HAP-1 (cell line): ENCODE measurements around the gene LSM14A.
A peak's percentile ranks its signal among the peaks of the same experiment; 100 is the strongest.
"Not testable (repeated sequence)": the region's sequence is repeated elsewhere in the genome, so short reads cannot be mapped to it uniquely, and the experiment has no call there.

Experiments used
- DNase-seq, 2 experiments: peaks; one replicate each; pipeline ENCODE4 v3.0.0-alpha.2; 2016 to 2020; ENCODE audit warnings: low spot score in 2 of 2
- H3K27me3 ChIP-seq: fragments of 250-450 bp; sonication (Bioruptor Pico); 2 replicates; pipeline ENCODE4 v1.5.1; 2020; ENCODE audit warnings: low read depth, mild to moderate bottlenecking, moderate library complexity
- H3K36me3 ChIP-seq: fragments of 250-450 bp; sonication (Bioruptor Pico); replicated peaks from 2 replicates; pipeline ENCODE4 v1.5.1; 2020; ENCODE audit warnings: mild to moderate bottlenecking
- H3K4me1 ChIP-seq: fragments of 250-450 bp; sonication (Bioruptor Pico); 2 replicates; pipeline ENCODE4 v1.5.1; 2020; ENCODE audit warnings: mild to moderate bottlenecking
- H3K4me3 ChIP-seq: fragments of 250-450 bp; sonication (Bioruptor Pico); 2 replicates; pipeline ENCODE4 v1.5.1; 2020; ENCODE audit warnings: mild to moderate bottlenecking, moderate library complexity
- H3K9me3 ChIP-seq: fragments of 250-450 bp; sonication (Bioruptor Pico); 2 replicates; pipeline ENCODE4 v1.5.1; 2020; ENCODE audit warnings: mild to moderate bottlenecking, moderate library complexity
- in situ Hi-C: fragments of 300-500 bp; cut with MboI; formaldehyde crosslinking; loops from 3 replicates; pipeline ENCODE4 v1.14.3; 2020; ENCODE audit warnings: low sequenced_read_pairs, inconsistent platforms, mixed read lengths

LSM14A gene

DNA sequence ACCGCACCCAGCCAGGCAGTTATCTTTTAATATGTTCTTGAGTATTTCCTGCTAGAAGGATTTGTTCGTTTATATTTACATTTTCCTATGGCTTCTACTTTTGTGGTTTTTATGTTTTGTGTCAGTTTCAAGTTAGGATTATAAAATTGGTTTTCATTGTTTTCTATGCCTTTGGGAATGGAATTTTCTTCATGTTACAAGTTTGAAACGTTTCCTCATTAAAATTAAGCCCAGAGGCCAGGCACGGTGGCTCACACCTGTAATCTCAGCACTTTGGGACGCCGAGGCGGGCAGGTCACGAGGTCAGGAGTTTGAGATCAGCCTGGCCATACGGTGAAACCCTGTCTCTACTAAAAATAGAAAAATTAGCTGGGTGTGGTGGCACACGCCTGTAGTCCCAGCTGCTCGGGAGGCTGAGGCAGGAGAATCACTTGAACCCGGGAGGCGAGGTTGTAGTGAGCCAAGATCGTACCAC is 44.5 kb downstream of the LSM14A start:
- H3K9me3 ChIP-seq, H3K27me3 ChIP-seq, H3K4me1 ChIP-seq, in situ Hi-C loops, DNase-seq, H3K4me3 ChIP-seq: not testable (repeated sequence)
- peaks cover 60% of the 10 kb centered on the region for H3K36me3 ChIP-seq

DNA sequence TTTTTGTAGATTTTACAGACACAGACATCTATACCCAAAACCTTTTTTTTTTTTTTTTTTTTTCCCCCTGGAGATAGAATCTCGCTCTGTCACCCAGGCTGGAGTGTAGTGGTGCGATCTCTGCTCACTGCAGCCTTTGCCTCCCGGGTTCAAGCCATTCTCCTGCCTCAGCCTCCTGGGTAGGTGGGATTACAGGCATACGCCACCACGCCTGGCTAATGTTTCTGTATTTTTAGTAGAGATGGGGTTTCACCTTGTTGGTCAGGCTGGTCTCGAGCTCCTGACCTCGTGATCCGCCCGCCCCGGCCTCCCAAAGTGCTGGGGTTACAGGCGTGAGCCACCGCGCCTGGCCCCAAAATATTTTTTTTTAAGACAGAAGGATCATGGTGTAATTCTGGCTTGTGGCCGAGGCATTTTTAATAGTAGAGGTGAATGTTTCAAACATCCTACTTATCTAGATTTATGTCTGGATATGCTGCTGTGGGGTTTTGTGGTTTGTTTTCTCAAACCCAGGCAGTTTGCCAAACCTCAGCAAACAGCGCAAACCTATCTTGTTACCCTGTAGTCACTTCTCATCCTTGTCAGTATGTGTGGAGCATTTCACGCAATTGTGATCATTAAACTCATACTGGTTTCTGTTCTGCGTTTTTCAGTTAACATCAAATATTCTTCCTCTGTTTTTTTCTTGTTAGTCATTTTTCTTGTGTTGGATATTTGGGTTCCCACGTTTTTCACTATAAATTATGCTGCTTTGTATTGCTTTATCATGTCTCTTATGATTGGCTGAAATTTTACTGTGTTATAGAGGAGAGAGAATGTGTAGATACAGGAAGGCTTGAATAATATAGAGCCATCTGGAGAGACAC is 45.9 kb downstream of the LSM14A start:
- no peaks in the 10 kb centered on the region for H3K4me1 ChIP-seq
- no peaks in the 10 kb centered on the region for H3K9me3 ChIP-seq
- no peaks in the 10 kb centered on the region for H3K27me3 ChIP-seq
- DNase-seq: no peak
- in situ Hi-C loops: no loop called here
- no peak overlapping the region for H3K4me3 ChIP-seq
- H3K36me3 ChIP-seq: peaks cover 69% of the 10 kb centered on the region

DNA sequence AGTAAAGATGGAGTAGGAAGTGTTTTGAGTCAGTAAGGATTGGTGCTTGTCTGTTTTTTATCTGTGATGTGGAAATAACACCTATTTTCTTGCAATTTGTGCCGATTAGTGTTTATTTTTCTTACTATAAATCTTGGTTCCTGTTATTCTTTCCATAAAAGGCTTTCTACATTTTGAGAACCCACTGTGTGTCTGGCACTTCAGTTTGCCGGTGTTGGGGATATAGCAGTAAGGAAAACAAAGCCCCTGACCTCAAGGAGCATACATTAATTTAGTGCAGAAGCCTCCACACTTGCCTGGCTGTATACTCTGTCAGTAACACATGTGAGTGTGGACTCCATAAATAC is 46.5 kb downstream of the LSM14A start:
- no peak for DNase-seq
- Histone ChIP-seq H3K4me3 (no peak overlapping the region), H3K27me3 (no peaks in the 10 kb centered on the region), H3K4me1 (no peaks in the 10 kb centered on the region), H3K36me3 (peaks cover 71% of the 10 kb centered on the region), H3K9me3 (no peaks in the 10 kb centered on the region)
- in situ Hi-C loops: no loop called here

DNA sequence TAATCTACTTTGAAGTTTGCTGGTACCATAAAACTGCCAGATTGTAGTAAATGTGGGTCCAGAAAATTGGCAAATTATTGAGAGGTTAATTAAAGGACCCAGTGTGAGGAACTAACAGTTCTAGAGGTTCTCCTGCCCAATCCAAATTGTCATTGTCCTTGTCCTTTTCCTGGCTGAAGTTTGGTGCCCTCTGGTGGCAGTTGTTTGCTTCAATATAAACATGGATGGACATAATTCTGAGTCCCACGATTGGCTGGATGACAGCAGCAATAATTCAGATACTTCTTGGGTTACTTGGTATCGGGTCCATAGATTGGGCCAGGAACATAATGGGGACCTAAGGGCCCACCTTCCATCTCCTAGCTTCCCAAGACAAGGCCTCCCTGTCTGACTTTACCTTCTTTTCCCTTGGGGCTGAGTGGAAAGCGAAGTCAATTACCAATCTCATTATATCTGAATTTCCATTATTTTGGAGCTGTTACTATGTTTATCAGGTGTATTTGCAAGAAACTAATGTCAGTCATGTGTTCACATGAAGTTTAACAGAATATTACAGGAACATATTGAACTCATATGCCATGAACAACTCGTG is 48.3 kb downstream of the LSM14A start:
- Histone ChIP-seq H3K36me3 (peaks cover 77% of the 10 kb centered on the region), H3K4me1 (no peaks in the 10 kb centered on the region), H3K27me3 (no peaks in the 10 kb centered on the region), H3K9me3 (no peaks in the 10 kb centered on the region), H3K4me3 (no peak overlapping the region)
- in situ Hi-C loops: no loop called here
- peak; percentile 60 to 84 for DNase-seq

DNA sequence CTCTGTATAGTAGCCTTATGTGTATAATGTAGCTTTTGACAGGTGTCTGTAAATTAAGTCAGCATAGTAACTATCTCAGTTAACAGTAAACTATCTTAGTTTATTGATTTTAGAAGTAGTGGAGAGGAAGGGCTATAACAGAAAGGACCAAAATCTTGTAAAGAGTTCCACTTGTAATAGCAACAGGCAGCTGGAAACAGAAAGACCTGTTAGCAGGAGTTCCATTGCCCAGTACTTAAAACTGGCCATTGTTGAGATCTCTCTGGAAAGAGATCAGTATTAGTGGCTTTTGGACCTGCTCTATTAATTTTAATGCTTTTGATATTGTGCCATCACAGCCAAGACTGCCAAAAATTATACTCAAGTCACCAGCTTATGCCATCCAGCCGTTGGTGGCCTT is 50.1 kb downstream of the LSM14A start:
- Histone ChIP-seq H3K4me1 (no peaks in the 10 kb centered on the region), H3K27me3 (no peaks in the 10 kb centered on the region), H3K36me3 (peaks cover 81% of the 10 kb centered on the region), H3K9me3 (no peaks in the 10 kb centered on the region), H3K4me3 (no peak overlapping the region)
- no peak for DNase-seq
- in situ Hi-C loops: no loop called here

DNA sequence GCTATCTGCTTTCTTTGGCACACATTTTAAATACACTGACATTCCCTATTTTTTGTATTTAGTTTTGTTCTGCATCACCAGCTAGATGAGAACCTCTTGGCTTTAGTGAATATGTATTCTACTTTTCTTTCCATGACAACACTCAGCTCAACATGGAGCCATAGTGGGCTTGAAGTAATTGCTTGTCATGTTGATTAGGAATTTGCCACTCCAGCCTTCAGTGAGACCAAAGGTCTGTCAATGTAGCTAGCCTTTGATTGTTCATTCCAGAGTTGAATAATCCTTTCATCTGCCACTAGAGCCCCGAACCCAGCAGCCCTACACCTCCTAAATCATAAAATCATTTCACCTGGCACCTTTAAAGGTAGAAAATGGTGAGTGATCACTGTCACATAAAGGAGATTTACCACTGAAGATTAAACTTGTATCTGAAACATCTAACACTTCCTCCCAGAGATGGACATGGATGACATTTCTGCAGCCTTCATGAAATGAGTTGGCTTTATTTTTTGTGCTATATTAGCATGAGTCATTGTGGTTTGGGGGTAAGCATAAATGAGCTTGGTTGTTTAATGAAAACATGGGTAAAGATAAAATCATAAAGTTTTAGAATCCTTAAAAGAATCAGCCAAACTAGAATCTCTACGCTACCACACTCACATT is 52.8 kb downstream of the LSM14A start:
- H3K9me3 ChIP-seq: no peaks in the 10 kb centered on the region
- peaks cover 91% of the 10 kb centered on the region for H3K36me3 ChIP-seq
- no peak for DNase-seq
- no peaks in the 10 kb centered on the region for H3K4me1 ChIP-seq
- no peaks in the 10 kb centered on the region for H3K27me3 ChIP-seq
- in situ Hi-C loops: no loop called here
- no peak overlapping the region for H3K4me3 ChIP-seq

DNA sequence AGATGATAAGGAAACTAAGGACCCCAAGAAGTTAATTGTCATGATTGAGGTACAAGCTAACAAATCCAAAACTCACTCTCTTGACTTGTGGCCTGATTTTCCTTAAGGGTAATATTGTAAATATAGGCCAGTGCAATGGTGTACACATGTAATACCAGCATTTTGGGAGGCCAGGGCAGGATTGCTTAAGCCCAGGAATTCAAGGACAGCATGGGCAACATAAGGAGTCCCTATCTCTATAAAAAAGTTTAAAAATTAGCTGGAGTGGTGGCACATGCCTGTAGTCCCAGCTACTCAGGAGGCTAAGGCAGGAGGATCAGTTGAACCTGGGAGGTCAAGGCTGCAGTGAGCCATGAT is 53.3 kb downstream of the LSM14A start:
- no peak overlapping the region for H3K4me3 ChIP-seq
- H3K27me3 ChIP-seq: no peaks in the 10 kb centered on the region
- H3K9me3 ChIP-seq: no peaks in the 10 kb centered on the region
- H3K4me1 ChIP-seq: no peaks in the 10 kb centered on the region
- H3K36me3 ChIP-seq: peaks cover 93% of the 10 kb centered on the region
- no peak for DNase-seq
- in situ Hi-C loops: no loop called here

DNA sequence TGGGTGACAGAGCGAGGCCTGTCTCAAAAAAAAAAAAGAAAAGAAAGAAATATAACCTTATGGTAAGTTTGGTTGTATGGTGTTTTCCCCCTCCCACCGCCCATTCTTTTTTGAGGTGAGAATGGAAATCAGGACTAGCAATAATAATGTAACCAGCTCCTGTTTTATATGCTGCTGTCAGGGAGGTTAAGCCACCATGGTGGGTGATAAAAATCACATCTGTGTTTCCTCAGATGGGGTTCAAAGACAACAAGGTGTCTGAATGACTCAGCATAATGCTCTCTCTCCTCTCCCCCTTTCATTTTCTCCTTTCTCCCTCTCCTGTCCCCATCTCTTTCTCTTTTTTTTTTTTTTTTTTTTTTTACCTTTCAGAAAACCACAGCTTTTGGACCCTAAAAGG is 53.7 kb downstream of the LSM14A start:
- Histone ChIP-seq H3K9me3 (no peaks in the 10 kb centered on the region), H3K4me1 (no peaks in the 10 kb centered on the region), H3K4me3 (no peak overlapping the region), H3K36me3 (peaks cover 91% of the 10 kb centered on the region), H3K27me3 (no peaks in the 10 kb centered on the region)
- in situ Hi-C loops: no loop called here
- no peak for DNase-seq

DNA sequence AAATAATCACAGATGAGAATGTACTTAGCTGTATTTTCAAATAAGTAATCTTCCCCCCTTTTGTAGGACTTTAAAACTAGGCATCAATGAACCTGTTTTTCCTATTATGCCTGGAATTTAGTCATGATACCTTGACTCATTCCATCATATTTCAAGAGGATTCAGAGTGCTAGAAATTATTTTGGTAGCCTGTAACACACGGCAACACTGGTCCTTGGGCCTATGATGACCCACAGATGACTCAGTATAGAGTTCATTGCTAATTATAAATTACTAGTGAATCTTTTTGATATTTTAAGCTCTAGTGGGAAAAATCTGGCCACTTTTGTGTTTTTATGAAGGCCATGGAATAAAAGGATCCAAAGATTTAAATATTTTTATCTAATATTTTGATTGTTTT is 56.0 kb downstream of the LSM14A start:
- Histone ChIP-seq H3K9me3 (no peaks in the 10 kb centered on the region), H3K27me3 (no peaks in the 10 kb centered on the region), H3K4me3 (no peak overlapping the region), H3K4me1 (peaks cover 10% of the 10 kb centered on the region), H3K36me3 (peaks cover 68% of the 10 kb centered on the region)
- in situ Hi-C loops: no loop called here
- no peak for DNase-seq

DNA sequence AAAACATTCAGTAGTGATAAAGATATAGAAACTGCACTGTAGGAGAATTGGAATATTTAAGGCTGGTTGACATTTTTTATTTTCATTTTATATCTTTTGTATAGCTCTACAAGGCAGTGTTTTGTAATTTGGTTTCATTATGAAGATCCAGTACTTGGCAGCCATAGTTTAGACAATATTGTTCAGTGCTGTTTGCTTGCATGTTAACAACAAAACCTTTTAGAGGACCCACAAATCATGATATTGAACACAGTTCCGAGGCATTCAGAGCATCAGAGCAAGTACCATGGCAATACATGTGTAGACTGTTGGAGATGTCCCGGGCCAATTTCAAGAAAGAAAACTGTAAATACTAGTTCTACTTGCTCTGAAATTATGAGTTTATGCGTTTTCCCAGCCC is 56.5 kb downstream of the LSM14A start:
- no peak for DNase-seq
- H3K9me3 ChIP-seq: no peaks in the 10 kb centered on the region
- in situ Hi-C loops: no loop called here
- peaks cover 63% of the 10 kb centered on the region for H3K36me3 ChIP-seq
- no peaks in the 10 kb centered on the region for H3K27me3 ChIP-seq
- no peak overlapping the region for H3K4me3 ChIP-seq
- peaks cover 14% of the 10 kb centered on the region for H3K4me1 ChIP-seq

DNA sequence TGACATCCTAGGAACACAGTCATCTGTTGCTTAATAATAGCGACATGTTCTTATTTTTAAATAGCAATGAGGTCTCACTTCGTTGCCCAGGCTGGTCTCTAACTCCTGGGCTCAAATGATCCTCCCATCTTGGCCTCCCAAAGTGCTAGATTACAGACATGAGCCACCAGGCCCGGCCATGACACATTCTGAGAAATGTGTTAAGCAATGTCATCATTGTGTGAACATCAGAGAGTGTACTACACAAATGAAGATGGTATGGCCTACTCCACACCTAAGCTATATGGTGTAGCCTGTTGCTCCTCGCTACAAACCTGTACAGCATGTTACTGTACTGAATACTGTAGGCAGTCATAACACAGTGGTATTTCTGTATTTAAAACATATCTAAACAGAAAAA is 57.4 kb downstream of the LSM14A start:
- Histone ChIP-seq H3K4me3 (no peak overlapping the region), H3K36me3 (peaks cover 54% of the 10 kb centered on the region), H3K27me3 (no peaks in the 10 kb centered on the region), H3K9me3 (no peaks in the 10 kb centered on the region), H3K4me1 (peaks cover 14% of the 10 kb centered on the region)
- no peak for DNase-seq
- in situ Hi-C loops: no loop called here

DNA sequence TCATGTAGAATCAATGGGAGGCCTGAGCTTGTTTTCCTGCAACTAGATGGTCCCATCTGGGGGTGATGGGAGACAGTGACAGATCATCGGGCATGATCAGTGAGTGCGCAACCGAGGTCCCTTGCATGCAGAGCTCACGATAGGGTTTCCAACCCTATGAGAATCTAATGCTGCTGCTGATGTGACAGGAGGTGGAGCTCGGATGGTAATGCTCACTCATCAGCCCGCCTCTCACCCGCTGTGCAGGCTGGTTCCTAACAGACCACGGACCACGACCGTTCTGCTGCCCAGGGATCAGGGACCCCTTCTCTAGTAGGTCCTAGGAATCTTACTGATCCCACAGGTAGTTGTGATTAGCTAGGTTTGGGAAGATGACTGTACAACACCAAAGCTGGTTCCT is 58.5 kb downstream of the LSM14A start:
- no peak for DNase-seq
- H3K9me3 ChIP-seq: no peaks in the 10 kb centered on the region
- H3K36me3 ChIP-seq: peaks cover 43% of the 10 kb centered on the region
- in situ Hi-C loops: no loop called here
- no peaks in the 10 kb centered on the region for H3K27me3 ChIP-seq
- no peak overlapping the region for H3K4me3 ChIP-seq
- H3K4me1 ChIP-seq: peaks cover 14% of the 10 kb centered on the region

DNA sequence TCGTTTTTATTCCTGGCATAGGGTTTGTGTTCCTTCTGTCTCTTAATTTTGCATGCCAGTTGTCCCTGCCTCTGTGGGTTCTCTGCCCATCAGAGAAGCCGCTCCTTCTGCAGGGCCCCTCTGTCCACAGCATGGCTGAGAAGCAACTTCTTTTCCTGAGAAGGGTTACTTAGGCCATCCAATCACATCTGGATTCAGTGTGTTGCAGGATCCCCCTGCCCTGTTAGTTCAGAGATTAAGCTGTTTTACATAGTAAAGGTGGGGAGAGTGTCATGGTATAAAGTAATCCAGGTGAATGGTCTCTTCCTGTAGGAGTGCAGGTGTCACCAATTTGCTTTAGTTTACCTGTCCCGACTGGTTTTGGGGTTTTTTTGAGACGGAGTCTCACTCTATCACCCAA is 59.1 kb downstream of the LSM14A start:
- H3K36me3 ChIP-seq: peaks cover 42% of the 10 kb centered on the region
- no peak for DNase-seq
- in situ Hi-C loops: no loop called here
- H3K4me3 ChIP-seq: no peak overlapping the region
- no peaks in the 10 kb centered on the region for H3K27me3 ChIP-seq
- H3K4me1 ChIP-seq: peaks cover 14% of the 10 kb centered on the region
- no peaks in the 10 kb centered on the region for H3K9me3 ChIP-seq
